ENCODE data around the gene ZNF628. TPM values are rescaled to one million over a fixed set of nuclear protein-coding genes. Genes with fewer than 3 reads are reported as not detected.
A peak's percentile ranks its signal among the peaks of the same experiment; 100 is the strongest.

ZNF628 gene
- total and polyA plus RNA-seq, 2 of the 8 experiments (the other 6 are each of a cell fraction or from before 2014, with no cell fraction given) = 1.7 to 10.8 TPM

GRCh38 chr19:55527197-55528029 is 51.0 kb downstream of the ZNF628 start:
- DNase-seq (ENCODE audit: low read depth in 1 of 2, low spot score in 2 of 2) (no peak), FAIRE-seq (no peak)
- H3K23ac ChIP-seq (ENCODE audit: insufficient read length) = no peak overlapping the region
- H2BK15ac ChIP-seq (ENCODE audit: low read length) = no peak overlapping the region
- no peaks in the 10 kb centered on the region for H3K27me3 ChIP-seq (replicated peaks in 1 of 4; ENCODE audit: control insufficient read depth in 3 of 4, extremely low read depth in 1 of 4, insufficient read depth in 3 of 4, low read length in 3 of 4)
- H3K56ac ChIP-seq (replicated peaks; ENCODE audit: insufficient read length, low read depth, low read length) = no peak overlapping the region
- no peak overlapping the region for H2BK20ac ChIP-seq (ENCODE audit: low read length)
- CTCF ChIA-PET (ENCODE audit: partially characterized antibody) = interaction anchor here (2.9 kb wide), 1 partner anchor 23 kb away, joined by 7 read pairs; no protein-coding TSS in a partner anchor
- POLR2A ChIA-PET (ENCODE audit: partially characterized antibody) = interaction anchor here (0.6 to 1.3 kb wide), 3 partner anchors 24 to 66 kb away, joined by 3 read pairs; no protein-coding TSS in a partner anchor
- H3K4me2 ChIP-seq (ENCODE audit: insufficient read depth in 1 of 2, low read depth in 2 of 2, low read length in 2 of 2) = peak overlapping the region in 1 of 2 experiments; percentile 11; a peak in 1 of 4 replicates
- H3K4ac ChIP-seq (replicated peaks; ENCODE audit: insufficient read length, low read depth, low read length) = no peak overlapping the region
- H4K91ac ChIP-seq (replicated peaks; ENCODE audit: insufficient read length, low read length) = peak overlapping the region; percentile 95
- H2BK120ac ChIP-seq (replicated peaks; ENCODE audit: low read depth, low read length) = no peak overlapping the region
- 0 out of 2 replicates have a peak overlapping the region, but pooled peaks have one; percentile 95 for H2AK5ac ChIP-seq (ENCODE audit: low read depth, low read length)
- no peak overlapping the region for H2AFZ ChIP-seq (ENCODE audit: low read length)
- H3K9ac ChIP-seq (replicated peaks in 1 of 4; ENCODE audit: extremely low read depth in 1 of 4, low read depth in 3 of 4, low read length in 3 of 4) = no peak overlapping the region
- H3K79me1 ChIP-seq (ENCODE audit: low read depth, low read length) = no peaks in the 10 kb centered on the region
- no peak overlapping the region; the same call in 1 of the 2 replicates for H4K8ac ChIP-seq (ENCODE audit: extremely low read depth, insufficient read depth, low read length)
- H3K23me2 ChIP-seq (ENCODE audit: low read depth, low read length) = no peaks in the 10 kb centered on the region
- H3K27ac ChIP-seq (ENCODE audit: low read depth, low read length) = no peak overlapping the region
- H2BK5ac ChIP-seq (ENCODE audit: low read depth, low read length) = peak overlapping the region; percentile 10
- peak overlapping the region; percentile 82; the same call in 1 of the 2 replicates for H2BK12ac ChIP-seq (ENCODE audit: low read depth, low read length)
- WGBS, 2 experiments (ENCODE audit: extremely low coverage in 1 of 2, insufficient coverage in 1 of 2, insufficient read length in 1 of 2, insufficient replicate concordance in 2 of 2, low coverage in 1 of 2, low lambda C conversion rate in 2 of 2, missing lambda C conversion rate in 1 of 2) = 86% methylated on average over 21 of the region's 22 CpGs; no CpG with 5 or more reads in 1 of the 2 experiments
- no peak overlapping the region for H3K18ac ChIP-seq (ENCODE audit: extremely low read depth, low read length)
- H3K36me3 ChIP-seq (ENCODE audit: control insufficient read depth in 2 of 4, insufficient read depth in 4 of 4, low read length in 3 of 4) = no peaks in the 10 kb centered on the region; a peak in 1 of 8 replicates
- peaks cover 0 to 9% of the 10 kb centered on the region in 2 experiments for H4K20me1 ChIP-seq (replicated peaks in 1 of 2; ENCODE audit: control insufficient read depth in 1 of 2, insufficient read depth in 2 of 2, low read length in 2 of 2)
- H3K79me2 ChIP-seq (ENCODE audit: control insufficient read depth in 1 of 2, insufficient read depth in 2 of 2, low read length in 2 of 2) = no peaks in the 10 kb centered on the region
- peaks cover 0 to 7% of the 10 kb centered on the region in 2 experiments; a peak in 2 of 4 replicates for H3K9me3 ChIP-seq (ENCODE audit: insufficient read depth in 2 of 2, low read depth in 1 of 2, low read length in 1 of 2)
- H3K4me3 ChIP-seq (ENCODE audit: extremely low read depth in 1 of 4, insufficient read depth in 2 of 4, low read depth in 3 of 4, low read length in 4 of 4) = no peak overlapping the region
- H3K14ac ChIP-seq (ENCODE audit: insufficient read length) = no peak overlapping the region
- peaks cover 0 to 9% (median 2%) of the 10 kb centered on the region in 4 experiments; a peak in 3 of 7 replicates for H3K4me1 ChIP-seq (replicated peaks in 1 of 4; ENCODE audit: control insufficient read depth in 3 of 4, insufficient read depth in 4 of 4, low read length in 3 of 4)
- no peak overlapping the region for H4K5ac ChIP-seq (ENCODE audit: insufficient read length, low read depth, low read length)
- TF ChIP-seq GABPA (IDR thresholded peaks at IDR 0.05; ENCODE audit: borderline replicate concordance, insufficient read depth, low read length) (no peak), USF2 (IDR thresholded peaks at IDR 0.05; ENCODE audit: low read length) (no peak), EGR1 (IDR thresholded peaks at IDR 0.05; ENCODE audit: borderline replicate concordance, low read depth, low read length) (no peak), POLR2AphosphoS5 (IDR thresholded peaks at IDR 0.05; ENCODE audit: low read depth, low read length) (no peak), YY1 (IDR thresholded peaks at IDR 0.05; ENCODE audit: low read depth, low read length) (no peak), RXRA (IDR thresholded peaks at IDR 0.05; ENCODE audit: insufficient read depth, low read depth, low read length) (no peak), RAD21 (IDR thresholded peaks at IDR 0.05 in 1 of 2, conservative IDR thresholded peaks at IDR 0.05 in 1 of 2; ENCODE audit: low read depth in 2 of 2, low read length in 2 of 2) (no peak), RNF2 (IDR thresholded peaks at IDR 0.05; ENCODE audit: borderline replicate concordance, low read depth, low read length, missing control alignments, poor library complexity, severe bottlenecking) (no peak)
